Measurements from ENCODE around the gene SALL1.

The SALL1 gene

DNA sequence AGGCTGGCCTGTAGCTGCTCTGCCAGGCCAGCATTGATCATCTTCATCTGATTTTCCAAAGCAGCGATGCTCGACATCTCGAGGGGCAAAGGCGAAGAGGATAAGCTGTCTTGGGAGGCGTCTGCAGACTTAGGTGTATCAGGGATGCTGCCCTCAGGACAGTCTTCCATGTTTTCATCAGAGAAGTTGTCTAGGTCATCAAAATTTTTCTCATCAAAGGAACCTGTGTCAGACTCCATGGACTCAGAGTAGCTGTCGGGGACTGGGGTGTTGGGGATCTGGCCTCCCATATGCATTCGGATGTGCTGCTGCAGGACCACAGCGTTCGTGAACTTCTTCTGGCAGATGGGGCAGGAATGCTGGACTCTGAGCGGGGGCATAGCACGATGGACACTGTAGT, 11.5 kb downstream of the SALL1 start:
- DNase-seq: no peak

- no peak for DNase-seq
These were observed 12.9 kb downstream of the SALL1 start for GRCh38 chr16:51138178-51138577.

GRCh38 chr16:51137097-51137496, 14.0 kb downstream of the SALL1 start:
- DNase-seq: no peak

DNA sequence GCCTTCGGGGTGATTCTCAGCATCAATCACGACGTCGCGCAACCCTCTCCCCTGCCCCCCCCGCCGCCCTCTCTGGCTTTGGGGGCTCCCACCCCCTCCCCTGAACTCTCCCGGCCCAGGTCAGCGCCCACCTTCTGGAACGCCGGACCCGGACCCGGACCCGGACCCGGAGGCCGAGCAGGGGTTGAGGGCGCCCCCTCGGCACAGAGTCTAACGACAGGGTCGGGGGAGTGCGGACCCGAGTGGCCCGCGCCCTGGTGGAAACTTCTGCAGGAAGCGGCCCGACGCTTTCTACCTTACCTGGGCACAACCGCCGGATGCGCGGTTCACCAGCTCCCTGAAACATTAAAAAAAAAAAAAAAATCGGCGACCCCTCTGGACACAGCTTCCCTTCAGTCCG, 16.2 kb downstream of the SALL1 start:
- DNase-seq: no peak

DNA sequence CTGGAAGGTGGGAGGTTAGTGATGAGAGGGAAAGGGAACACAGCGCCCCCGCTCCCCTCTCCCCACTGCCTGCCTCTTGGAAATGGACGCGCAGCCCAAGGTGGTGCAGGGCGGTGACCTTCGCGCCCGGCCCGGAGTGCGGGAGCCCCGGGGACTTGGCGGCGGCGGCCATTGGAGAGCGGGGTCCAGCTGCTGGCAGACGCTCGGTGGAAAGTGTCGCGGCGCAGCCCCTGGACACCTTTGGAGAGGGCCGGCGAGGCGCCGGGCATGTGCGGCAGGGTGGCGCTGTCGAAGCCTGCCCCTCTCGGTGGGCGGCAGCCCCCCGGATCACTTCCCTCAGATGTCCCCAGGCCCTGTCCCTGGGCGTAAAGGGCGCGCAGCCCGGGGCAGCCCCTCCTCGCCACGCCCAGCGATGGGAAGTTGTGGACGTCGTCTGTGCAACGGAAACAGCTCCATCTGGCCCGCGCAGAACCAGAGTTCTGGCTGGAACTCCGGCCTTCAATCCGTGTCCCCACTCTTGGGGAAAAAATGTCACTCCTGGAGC, 16.7 kb downstream of the SALL1 start:
- no peak for DNase-seq

- no peak for DNase-seq
These were observed 17.4 kb downstream of the SALL1 start for GRCh38 chr16:51133688-51134087.

GRCh38 chr16:51133183-51133582, 17.9 kb downstream of the SALL1 start:
- no peak for DNase-seq

DNA sequence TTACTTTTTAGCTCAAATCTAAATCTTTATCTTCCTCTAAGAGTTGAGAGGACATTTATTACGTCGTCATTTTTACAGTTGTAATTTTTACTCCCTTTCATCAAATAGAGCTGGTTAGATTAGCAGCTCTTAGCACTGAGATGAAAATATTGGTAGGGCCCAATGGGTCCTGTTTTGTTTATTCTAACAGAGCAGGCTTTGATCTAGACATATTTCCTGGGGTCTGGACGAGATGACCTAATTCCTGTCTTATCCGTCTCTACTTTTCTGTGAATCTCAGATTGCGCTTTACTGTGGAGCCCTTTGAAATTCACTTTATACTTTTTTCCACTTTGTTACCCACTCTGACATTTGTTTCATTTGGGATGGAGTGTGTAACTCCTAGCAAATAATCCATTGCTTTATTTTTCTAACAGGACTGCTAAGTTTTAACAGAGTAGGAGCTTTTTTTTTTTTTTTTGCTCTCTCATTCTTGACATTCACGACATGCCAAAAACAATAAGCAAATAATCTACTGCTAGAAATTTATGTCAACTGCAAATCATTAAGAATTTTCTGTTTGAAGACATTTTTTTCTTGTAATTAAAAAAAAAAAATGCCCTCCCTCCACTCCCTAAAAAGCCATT, 18.5 kb downstream of the SALL1 start:
- no peak for DNase-seq

DNA sequence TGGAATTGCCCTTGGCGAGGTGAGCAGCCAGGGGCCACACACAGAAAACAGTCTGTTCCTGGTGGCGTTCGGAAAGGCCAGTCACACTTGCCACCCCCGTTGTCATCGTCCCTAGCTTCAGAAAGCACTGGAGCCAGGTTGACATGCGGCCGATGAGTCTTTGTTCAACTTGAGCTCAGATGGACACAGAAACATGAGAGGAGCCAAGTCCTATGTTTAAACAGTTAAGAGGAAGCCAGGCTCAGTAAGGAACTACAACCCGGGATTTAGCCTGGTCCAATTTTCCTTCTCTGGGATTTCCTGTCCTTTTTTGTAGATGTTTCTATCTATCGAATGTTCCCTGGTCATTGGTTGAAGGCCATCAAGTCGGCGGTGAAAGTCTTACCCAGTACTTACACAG, 19.5 kb downstream of the SALL1 start:
- no peak for DNase-seq

- DNase-seq: no peak
These were observed 22.0 kb downstream of the SALL1 start for GRCh38 chr16:51129105-51129504.

- DNase-seq: no peak
These were observed 25.1 kb downstream of the SALL1 start for GRCh38 chr16:51125992-51126391.

GRCh38 chr16:51124896-51125295, 26.2 kb downstream of the SALL1 start:
- DNase-seq: no peak

DNA sequence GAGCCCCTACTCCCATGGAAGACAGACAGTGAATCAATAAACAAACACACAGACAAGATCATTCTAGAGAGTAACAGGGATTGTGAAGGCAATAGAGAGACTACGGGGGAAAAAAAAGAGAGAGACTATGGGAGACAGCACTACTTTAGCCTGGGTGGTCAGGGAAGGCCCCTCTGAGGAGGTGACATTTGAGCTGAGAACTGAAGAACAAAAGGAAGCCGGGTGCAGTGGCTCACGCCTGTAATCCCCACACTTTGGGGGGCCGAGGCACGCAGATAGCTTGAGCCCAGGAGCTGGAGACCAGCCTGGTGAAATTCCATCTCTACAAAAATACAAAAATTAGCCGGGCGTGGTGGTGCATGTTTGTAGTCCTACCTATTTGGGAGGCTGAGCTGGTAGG, 29.2 kb downstream of the SALL1 start:
- DNase-seq: no peak

DNA sequence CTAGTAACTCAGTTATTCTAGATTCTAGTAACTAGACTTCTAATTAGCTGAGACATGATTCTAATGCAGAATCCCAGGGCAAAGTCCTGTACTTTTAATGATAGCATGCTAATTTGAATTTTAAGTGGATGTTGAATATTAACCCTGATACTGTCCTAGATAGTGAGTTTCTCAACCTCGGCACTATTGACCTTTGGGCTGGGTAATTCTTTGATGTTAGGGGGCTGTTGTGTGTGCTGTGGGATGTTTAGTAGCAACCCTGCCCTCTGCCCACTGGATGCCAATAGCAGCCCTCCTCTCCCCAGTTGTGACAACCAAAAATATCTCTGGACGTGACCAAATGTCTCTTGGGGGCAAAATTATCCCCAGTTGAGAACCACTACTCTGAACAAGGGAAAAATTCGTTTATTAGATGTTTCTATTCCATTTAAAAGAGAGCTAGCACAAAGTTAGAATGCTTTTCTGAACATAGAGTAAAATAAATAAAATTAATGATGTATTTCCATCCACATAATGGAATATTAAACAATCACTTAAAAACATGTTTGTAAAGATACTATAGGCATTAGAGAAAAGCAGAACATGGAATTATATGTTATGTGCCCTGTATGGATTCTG, 30.2 kb downstream of the SALL1 start:
- DNase-seq: no peak

GRCh38 chr16:51119973-51120729, 30.9 kb downstream of the SALL1 start:
- no peak for DNase-seq

- no peak for DNase-seq
These were observed 31.5 kb downstream of the SALL1 start for GRCh38 chr16:51119556-51119955.

DNA sequence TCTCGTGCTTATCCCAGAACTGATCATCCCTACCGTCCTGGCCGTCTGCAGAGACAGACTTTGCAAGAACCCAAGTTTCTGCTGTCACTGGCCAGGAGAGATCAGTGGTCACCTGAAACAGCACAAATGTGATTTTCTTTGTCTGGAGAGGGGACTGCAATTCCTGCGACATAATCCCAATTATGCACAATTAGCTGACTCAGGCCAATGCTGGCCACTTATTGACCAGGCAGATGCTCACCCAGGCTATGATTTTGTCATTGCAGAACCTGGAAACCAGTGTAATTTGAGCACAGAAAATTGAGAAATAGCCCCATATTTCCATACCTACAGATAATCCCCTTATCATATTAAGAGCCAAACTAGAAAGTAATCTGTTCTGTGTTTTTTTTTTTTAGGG, 34.7 kb downstream of the SALL1 start:
- DNase-seq: no peak

- no peak for DNase-seq
These were observed 36.7 kb downstream of the SALL1 start for GRCh38 chr16:51114382-51114781.

GRCh38 chr16:51113236-51114125, 37.6 kb downstream of the SALL1 start:
- DNase-seq: no peak

- DNase-seq: no peak
These were observed 38.7 kb downstream of the SALL1 start for GRCh38 chr16:51112323-51112722.

DNA sequence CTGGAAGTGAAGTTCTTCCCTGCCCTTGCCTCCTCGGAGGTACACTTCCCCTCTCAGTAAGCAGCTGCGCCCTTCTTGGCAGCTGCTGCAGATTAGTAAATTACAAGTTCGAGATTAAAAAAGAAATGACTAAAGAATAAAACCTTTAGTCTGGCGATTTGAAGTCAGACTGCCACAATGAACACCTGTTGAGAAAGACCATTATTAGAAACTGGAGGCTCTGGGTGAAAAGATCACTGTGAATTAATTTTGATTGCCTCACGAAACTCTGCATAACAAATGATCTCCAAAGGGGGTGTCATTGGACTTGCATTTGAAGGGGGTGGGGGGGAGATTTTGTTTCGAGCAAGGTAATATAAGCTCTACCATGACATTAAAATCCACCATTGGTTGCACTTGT, 39.3 kb downstream of the SALL1 start:
- DNase-seq: no peak

- no peak for DNase-seq
These were observed 40.3 kb downstream of the SALL1 start for GRCh38 chr16:51110700-51111157.

DNA sequence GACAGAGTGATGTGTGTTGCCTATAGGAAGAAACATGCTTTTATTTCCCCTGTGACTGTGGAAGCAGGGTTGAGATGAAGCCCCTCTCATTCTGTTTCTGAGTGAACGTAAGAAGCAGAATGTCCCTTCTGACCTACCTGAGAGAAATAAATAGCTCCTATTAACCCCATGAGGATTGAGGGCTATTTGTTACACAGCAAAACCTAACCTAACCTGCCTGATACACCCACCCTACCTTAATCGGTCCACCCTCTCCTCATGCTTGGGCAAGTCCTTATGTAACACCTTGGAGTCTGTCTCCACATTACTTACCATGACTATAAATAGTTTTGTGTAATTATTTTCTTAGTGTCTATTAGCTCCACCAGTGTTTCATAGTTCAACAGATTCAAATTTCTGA, 41.9 kb downstream of the SALL1 start:
- no peak for DNase-seq
